Measurements from ENCODE around the gene FRMD7. TPM values are rescaled to one million over a fixed set of nuclear protein-coding genes. Genes with fewer than 3 reads are reported as not detected.
"Not testable (repeated sequence)": the region's sequence is repeated elsewhere in the genome, so short reads cannot be mapped to it uniquely, and the experiment has no call there.

Gene FRMD7
- total RNA-seq, 1 experiment from 2014 or later = not detected

- DNase-seq (ENCODE audit: low spot score) = no peak
Measured at GRCh38 chrX:132093239-132093860, 34.5 kb downstream of the FRMD7 start.

- DNase-seq (ENCODE audit: low spot score) = peak; percentile 17
Measured at GRCh38 chrX:132092439-132093065, 35.3 kb downstream of the FRMD7 start.

GRCh38 chrX:132090403-132091159, 37.2 kb downstream of the FRMD7 start:
- DNase-seq (ENCODE audit: low spot score) = no peak

DNA sequence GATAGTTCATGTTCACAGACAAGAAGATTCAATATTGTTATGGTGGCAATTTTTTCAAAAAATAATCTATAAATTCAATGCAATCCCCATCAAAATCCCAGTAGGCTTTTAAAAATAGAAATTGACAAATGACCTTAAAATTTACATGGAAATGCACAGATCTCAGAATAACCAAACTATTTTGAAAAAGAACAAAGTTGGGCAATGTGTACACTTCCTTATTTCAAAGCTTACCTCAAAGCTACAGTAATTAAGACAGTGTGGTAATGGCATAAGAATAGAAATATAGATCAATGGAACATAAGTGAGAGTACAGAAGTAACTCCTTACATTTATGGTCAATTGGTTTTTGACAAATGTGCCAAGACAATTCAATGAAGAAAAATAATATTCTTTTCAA, 39.0 kb downstream of the FRMD7 start:
- DNase-seq (ENCODE audit: low spot score) = no peak

- peak; percentile 6 for DNase-seq (ENCODE audit: low spot score)
Measured at GRCh38 chrX:132086672-132087071, 41.1 kb downstream of the FRMD7 start.

- DNase-seq (ENCODE audit: low spot score) = no peak
Measured at GRCh38 chrX:132085786-132086185, 42.0 kb downstream of the FRMD7 start.

DNA sequence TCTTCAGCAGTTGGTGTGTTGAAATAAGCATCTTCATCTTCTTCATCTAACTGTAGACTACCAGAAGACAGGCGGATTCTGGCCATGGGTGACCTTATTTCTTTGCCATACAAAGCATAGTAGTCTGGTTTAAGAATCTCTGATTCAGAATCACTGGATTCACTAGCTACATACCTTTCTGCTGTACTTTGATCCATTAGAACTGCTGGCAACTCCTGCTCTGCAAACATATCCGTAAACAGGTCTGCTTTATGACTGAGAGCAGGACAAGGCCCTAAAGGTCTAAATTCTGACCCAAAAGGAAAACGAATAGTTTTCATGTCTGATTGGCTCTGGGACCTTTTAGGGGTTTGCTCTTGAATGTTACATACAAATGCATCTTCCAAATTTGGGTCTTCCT, 49.9 kb downstream of the FRMD7 start:
- DNase-seq (ENCODE audit: low spot score) = no peak

- DNase-seq (ENCODE audit: low spot score) = no peak
Measured at GRCh38 chrX:132077414-132077813, 50.4 kb downstream of the FRMD7 start.

DNA sequence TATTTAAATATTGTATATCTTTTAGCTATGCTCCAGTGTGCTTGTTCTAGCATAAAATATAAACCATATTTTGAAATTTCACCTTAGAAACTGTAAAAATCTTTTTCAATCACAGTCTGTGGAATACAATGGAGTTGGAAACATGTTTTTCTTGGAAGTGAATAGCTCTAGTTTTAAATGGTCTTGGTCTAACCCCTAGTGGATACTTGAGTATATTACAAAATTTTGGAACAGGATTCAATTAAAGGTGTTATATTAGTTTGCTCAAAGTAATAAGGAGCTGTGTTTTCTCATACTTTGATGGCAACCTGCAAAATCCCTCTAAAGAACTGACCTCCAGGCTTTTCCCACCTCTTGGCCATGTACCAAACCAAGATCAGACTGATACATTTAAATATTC, 56.6 kb downstream of the FRMD7 start:
- no peak for DNase-seq (ENCODE audit: low spot score)

DNA sequence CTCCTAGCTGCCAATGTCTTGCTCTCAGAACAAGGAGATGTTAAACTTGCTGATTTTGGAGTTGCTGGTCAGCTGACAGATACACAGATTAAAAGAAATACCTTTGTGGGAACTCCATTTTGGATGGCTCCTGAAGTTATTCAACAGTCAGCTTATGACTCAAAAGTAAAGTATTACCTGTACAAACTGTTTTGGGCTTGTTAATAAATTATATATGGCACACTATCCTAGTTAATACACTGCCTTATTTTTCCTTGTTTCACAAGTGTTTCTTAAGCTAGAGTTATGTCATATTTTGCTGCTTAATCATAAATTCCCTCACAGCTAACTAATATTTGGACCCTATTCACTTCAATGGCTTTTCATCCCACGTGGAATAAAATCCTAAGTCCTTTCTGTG, 59.4 kb downstream of the FRMD7 start:
- no peak for DNase-seq (ENCODE audit: low spot score)

DNA sequence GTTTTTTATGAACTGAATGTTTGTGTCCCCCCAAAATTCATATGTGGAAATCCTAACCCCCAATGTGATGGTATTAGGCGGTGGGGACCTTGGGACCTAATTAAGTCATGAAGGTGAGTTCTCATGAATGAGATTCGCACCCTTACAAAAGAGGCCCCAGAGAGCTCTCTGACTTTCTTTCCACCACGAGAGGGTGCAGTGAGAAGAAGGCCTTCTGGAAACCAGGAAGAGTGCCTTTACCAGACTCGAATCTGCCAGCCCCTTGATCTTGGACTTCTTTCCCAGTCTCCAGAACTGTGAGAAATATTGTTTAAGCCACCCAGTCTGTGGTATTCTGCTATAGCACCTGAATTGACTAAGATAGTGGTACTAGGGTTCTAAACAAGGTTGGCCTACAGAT, 64.0 kb downstream of the FRMD7 start:
- no peak for DNase-seq (ENCODE audit: low spot score)

- DNase-seq (ENCODE audit: low spot score) = no peak
Measured at GRCh38 chrX:132063334-132063733, 64.5 kb downstream of the FRMD7 start.

DNA sequence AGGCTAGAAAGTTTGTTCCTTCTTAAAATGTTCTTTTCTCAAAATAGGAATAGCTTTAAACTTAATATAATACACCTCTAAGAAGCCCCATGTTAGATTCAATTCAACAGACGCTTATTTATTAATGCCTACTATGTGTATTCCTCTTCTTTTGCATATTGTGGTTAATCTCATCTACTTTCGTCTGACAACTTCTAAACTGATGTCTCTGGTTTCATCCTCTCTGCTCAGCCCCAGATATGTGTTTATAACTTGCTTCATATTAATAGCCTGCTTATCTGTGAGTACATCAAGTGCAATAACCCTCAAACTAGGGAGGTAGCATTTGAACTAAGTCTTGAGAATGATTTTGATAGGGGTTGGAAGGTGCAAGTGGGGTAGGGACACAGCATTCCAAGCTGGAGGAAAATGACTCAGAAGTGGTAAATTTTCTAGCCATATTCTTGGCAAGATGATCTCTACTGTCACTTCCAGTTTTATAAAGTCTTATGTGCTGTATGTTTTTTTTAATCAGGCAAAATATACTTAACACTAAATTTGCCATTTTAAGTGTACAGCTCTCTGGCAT, 67.8 kb downstream of the FRMD7 start:
- DNase-seq (ENCODE audit: low spot score) = peak; percentile 1

DNA sequence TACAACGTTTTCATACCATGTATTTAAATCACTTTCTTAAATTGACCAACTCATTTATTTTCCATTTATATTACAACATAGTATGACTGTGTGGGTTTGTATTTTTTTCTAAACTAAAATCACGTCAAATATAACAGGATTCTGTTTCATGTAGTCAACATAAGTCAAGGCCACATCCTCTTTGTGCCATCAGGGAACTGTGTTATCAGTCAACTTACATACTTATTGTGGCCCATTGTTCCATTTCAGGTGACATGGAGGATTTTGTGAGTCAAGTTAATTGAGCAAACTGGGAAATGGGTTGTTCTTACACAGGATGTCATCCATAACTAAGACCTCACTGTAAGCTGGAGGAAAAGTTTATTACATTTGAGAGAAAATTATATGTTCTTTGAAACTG, 68.8 kb downstream of the FRMD7 start:
- DNase-seq (ENCODE audit: low spot score) = no peak

GRCh38 chrX:132058050-132058449, 69.8 kb downstream of the FRMD7 start:
- no peak for DNase-seq (ENCODE audit: low spot score)

- DNase-seq (ENCODE audit: low spot score) = not testable (repeated sequence)
Measured at GRCh38 chrX:132051778-132052177, 76.0 kb downstream of the FRMD7 start.

DNA sequence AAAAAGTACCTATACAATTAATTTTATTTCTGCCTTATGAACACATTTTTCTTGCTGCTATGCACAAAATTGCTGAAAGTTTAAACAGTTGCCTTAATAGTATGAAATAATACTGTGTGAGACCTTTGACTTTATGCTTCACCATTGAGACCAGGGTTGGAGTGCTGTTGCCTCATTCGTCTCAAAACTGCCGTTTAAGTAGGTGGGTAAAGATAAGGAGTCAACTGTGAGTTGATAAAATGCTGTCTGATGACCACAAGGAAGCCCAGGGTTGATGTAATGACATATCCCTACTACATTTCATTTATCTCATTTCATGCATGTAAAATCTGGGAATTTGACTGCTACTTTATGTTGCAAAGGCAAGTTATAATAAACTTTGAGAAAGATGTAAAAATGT, 81.3 kb downstream of the FRMD7 start:
- no peak for DNase-seq (ENCODE audit: low spot score)

GRCh38 chrX:132045456-132045855, 82.4 kb downstream of the FRMD7 start:
- DNase-seq (ENCODE audit: low spot score) = no peak

- DNase-seq (ENCODE audit: low spot score) = no peak
Measured at GRCh38 chrX:132044953-132045352, 82.9 kb downstream of the FRMD7 start.

GRCh38 chrX:132043977-132044376, 83.8 kb downstream of the FRMD7 start:
- no peak for DNase-seq (ENCODE audit: low spot score)

GRCh38 chrX:132041015-132041414, 86.8 kb downstream of the FRMD7 start:
- no peak for DNase-seq (ENCODE audit: low spot score)

DNA sequence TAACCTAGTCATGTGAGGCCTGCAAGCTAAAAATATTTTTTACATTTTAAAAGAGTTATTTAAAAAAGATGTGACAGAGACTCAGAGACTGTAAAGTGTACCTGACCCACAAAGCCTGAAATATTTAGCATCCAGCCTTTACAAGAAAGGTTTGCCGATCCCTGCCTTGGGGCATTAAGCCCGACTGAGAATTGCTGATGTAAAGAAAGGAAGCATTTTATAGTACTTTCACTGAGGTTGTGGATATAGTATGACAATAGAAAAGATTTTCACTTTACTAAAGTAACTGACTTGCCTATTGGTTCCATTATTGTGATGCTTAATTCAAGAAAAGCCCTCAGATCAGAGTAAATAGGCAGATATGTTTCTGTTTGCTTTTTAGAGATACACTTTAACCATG, 87.8 kb downstream of the FRMD7 start:
- no peak for DNase-seq (ENCODE audit: low spot score)

- DNase-seq (ENCODE audit: low spot score) = no peak
Measured at GRCh38 chrX:132037479-132037993, 90.3 kb downstream of the FRMD7 start.

All from A172 (cell line).